GM03348 (cell line): ENCODE data around the gene SLC6A6.

ENCODE experiments used
- DNase-seq: peaks from one replicate; pipeline ENCODE4 v3.0.0; 2012; ENCODE audit warnings: low spot score

The SLC6A6 gene

GRCh38 chr3:14487821-14488220 lies 85.4 kb downstream of the SLC6A6 start:
- DNase-seq = no peak

DNA sequence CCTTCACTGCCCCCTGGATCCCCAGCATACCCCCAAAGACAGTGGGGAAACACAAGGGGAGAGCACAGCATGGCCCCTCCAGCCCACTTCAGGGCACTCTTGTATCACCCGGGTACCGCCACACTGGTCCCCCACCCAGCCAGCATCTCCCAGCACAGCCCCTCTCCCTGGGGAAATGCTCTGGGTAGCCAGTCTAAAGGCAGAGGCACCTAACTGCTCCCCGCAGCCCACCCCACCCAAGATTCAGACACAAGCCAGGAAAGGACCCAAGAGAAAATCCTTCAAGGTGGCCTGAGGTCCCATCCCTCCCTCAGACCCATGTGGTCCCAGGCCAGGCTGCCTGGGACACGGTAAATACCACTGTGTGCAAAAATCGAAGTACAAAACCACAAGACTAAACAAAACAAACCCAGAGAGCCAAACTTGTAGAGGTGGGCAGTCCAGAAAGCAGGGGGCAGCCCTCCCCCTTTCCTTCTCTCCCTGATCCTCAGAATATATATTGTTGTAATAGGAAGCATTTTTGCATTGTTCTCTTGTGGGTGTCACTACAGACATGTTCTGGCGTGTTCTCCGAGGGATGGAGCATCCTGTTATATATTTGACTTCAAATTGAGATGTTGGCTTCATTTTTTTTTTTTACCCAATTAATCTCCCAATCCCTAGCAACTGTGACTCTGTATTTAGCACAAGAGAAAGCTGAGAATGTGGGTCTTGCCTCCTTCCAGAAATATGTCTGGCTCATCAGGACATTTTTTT lies 86.1 kb downstream of the SLC6A6 start:
- no peak for DNase-seq

DNA sequence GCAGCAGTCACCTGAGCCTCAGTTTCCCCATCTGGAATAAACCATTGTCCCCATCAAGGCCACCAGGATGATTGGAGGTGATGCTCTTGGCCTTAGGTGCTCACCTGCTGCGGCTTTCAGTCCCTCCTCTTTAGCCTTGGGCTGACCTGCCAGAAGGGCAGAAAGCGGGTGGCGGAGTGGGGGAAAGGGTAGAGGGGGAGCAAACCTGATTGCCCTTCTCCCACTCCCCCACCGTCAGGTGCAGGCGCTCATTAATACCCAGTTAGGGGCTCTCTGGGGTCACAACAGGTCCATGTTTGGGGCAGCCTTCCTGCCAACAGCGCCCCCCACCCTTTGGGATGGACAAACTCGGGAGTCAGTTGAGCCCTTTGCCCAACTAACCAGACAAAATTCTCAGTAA lies 87.2 kb downstream of the SLC6A6 start:
- DNase-seq = no peak

GRCh38 chr3:14490255-14490654 lies 87.8 kb downstream of the SLC6A6 start:
- no peak for DNase-seq

DNA sequence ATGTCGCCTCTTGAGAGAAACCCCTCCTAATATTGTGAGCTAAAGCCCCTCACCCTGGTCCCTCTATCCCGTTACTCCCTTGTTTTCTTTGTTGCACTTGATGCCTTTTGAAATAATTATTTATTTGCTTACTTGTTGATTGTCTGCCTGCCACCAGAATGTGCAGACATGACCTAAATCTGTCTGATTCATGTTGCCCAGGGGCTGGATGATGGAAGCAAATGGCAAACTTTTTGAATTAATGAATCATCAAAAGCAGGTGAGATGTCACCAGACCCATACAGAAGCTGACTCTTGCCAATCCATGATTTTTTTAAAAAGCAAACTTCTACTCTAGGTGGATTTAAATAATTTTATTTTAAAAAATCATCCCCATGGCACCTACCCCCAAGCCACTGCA lies 88.4 kb downstream of the SLC6A6 start:
- DNase-seq = no peak

- no peak for DNase-seq
These were observed 89.2 kb downstream of the SLC6A6 start for GRCh38 chr3:14491396-14492190.

DNA sequence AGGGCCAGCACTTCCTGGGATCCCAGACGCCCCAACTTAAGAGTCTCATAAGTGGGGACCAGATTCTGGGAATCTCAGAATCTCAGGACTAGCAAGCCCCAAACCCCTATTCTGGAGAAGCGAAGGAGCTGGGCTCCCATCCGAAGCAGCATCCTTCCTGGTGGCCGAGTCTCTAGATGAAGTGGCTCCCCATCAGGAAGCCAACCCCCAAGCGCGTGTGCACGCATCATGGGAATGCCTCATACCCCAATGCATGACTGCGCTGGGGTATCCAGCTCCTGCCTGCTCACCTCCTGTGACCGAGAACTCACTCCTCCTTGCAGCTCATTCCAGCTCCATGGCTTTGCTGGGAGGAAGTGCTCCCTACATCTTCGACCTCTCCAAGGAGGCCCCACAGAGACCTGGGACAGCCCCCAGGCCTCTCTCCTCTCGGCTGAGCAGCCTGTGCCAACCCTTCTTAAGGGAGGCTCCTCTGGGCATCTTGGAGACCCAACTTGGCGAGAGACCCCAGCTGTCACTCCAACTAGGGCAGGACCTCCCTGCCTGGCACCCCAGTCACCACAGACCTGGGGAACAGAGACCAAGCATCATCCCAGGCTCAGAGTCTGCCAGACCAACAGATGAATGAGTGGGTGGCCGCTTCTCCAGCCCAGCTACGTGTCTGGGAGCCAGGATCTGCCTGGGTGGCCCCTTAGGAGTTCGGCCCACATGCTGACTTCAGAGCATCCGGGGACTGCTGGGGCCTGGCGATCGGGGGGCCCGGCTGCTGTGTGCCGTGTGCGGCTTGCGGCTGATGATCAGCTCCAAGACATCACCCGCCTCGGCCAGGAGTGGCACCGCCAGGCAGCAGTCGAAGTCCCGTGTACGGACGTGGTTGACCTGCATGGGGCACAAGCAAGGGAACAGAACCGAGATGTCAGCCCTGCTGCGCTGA lies 90.8 kb downstream of the SLC6A6 start:
- DNase-seq = no peak

- DNase-seq = no peak
These were observed 92.0 kb downstream of the SLC6A6 start for GRCh38 chr3:14494279-14494972.

- no peak for DNase-seq
These were observed 92.5 kb downstream of the SLC6A6 start for GRCh38 chr3:14494973-14495300.

GRCh38 chr3:14496351-14496750 lies 93.9 kb downstream of the SLC6A6 start:
- DNase-seq = no peak

DNA sequence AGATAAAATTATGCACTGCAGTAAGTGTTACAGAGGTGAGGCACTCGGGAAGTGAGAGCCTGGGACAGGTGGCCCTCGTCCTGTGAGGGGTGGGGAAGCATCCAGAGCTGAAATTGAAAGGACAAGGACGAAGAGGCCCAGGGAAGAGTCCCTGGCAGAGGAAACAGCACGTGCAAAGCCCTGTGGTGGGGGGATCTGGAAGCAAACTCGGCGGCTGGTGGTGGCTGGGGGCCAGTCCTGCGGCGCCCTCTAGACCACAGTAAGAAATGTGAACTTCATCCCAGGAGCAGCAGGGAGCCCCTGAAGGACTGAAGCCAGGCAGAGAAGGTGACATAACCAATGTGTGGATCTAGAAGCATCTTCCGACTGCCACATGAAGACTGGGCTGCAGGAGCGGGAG lies 94.9 kb downstream of the SLC6A6 start:
- DNase-seq = no peak

DNA sequence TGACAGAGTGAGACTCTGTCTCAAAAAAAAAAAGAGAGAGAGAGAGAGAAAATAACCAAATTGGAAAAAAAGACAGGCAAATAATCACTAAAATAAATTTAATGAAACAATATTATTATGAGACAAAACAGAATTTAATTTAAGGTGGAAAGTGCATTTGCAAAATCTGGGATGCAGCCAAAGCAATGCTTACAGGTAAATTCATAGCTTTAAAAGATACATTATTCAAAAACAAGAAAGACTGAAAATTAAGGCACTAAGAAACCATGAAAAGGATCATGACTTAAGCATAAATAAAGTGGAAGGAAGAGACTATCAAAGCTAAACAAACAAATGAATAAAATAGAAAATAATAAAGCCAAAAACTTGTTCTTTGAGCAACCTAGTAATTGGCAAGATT lies 100.1 kb downstream of the SLC6A6 start:
- no peak for DNase-seq

GRCh38 chr3:14503033-14503705 lies 100.8 kb downstream of the SLC6A6 start:
- DNase-seq = no peak

GRCh38 chr3:14503706-14504065 lies 101.3 kb downstream of the SLC6A6 start:
- DNase-seq = no peak

- no peak for DNase-seq
These were observed 102.8 kb downstream of the SLC6A6 start for GRCh38 chr3:14505001-14505802.

- no peak for DNase-seq
These were observed 103.5 kb downstream of the SLC6A6 start for GRCh38 chr3:14505803-14506500.

DNA sequence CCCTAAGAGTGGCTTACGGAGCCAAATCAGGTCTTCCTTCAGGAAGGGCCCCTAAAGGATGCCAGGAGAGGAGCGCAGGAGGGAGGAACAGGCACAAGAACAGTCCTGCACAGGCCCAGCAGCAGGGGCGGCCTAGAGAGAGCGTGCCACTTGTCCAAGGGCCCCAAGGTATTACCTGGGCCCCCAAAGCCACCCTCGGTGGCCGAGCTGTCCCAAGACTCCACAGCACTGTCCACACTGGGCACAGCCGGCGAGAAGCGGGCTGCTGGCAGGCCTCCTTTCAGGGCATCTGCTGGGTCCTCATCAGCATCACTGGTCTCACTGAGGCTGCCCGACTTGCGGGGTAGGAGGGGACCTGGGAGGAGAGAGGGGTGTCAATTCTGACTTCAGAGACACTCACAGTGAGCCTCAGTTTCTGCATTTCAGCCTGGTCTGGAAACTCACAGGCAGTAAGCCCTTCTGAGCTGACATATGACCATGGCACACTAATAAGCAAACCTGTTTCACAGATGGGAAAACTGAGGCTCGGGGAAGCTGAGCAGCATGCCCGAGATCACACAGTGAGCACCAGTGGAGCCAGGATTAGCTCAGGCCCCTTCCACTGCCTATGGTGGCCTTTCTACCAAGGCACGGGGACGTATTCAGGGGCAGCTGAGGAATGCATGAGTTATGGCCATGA lies 104.4 kb downstream of the SLC6A6 start:
- DNase-seq = no peak

DNA sequence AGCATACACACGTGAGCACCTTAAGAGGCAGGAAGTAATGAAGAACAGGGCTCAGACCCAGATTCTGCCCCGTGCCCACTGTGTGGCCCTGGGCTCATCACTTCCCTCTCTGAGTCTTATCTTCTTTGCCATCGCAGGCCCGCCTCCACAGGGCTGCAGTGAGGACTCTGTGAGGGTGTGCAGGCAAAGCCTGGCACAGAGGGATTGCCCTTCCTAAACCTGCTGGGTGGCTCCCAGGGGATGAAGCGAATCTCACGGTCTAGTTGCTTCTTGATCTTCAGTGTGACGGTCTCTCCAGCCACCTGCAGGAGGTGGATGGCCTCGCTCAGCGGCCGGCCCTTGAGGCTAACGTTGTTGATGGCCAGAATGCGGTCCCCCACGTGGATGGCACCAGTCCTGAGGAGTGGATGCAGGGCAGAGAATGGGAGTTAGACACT lies 104.9 kb downstream of the SLC6A6 start:
- no peak for DNase-seq

- no peak for DNase-seq
These were observed 105.5 kb downstream of the SLC6A6 start for GRCh38 chr3:14507757-14508504.
